Colonic mucosa (tissue), 4 donors: ENCODE data around the gene LPA. TPM values are rescaled to one million over a fixed set of nuclear protein-coding genes. Genes with fewer than 3 reads are reported as not detected.
A peak's percentile ranks its signal among the peaks of the same experiment; 100 is the strongest.

ENCODE experiments used
- DNase-seq: peaks from one replicate; pipeline ENCODE4 v3.0.0-alpha.2; 2020
- H3K27ac ChIP-seq: fragments of 200-600 bp; one replicate; pipeline ENCODE4 v1.8.0; 2021
- H3K27me3 ChIP-seq: fragments of 200-600 bp; one replicate; pipeline ENCODE4 v1.8.0; 2021
- H3K36me3 ChIP-seq: fragments of 200-600 bp; one replicate; pipeline ENCODE4 v1.8.0; 2021
- H3K4me1 ChIP-seq: fragments of 200-600 bp; one replicate; pipeline ENCODE4 v1.8.0; 2021; ENCODE audit warnings: mild to moderate bottlenecking
- H3K4me3 ChIP-seq: fragments of 200-600 bp; one replicate; pipeline ENCODE4 v1.8.0; 2021
- H3K9ac ChIP-seq, 2 donors: one replicate each; pipeline ENCODE4 v1.7.0; 2013; ENCODE audit warnings: control low read depth in 2 of 2, low read depth in 2 of 2, low read length in 2 of 2
- H3K9me3 ChIP-seq: fragments of 200-600 bp; one replicate; pipeline ENCODE4 v1.8.0; 2021
- CTCF ChIP-seq: fragments of 200-600 bp; IDR thresholded peaks from one replicate; pipeline ENCODE4 v1.8.0; 2022; ENCODE audit warnings: antibody characterized with exemption, mild to moderate bottlenecking
- intact Hi-C: fragments of 100-400 bp; cut with DNase I; formaldehyde crosslinking; loops from one replicate; pipeline ENCODE4 v1.14.1; 2022
- total RNA-seq, 2 donors: library from RNA; stranded (reverse); fragmentation: NEBNext Ultra II Directional in 1 of 2; extraction: Animal tissue kit (Norgen Biotek cat#: 25700) in 1 of 2; gene quantifications; one replicate each; pipeline ENCODE4 v1.2.1, GENCODE V29; 2021
- donor health status: healthy.
- donor health status: DM: no; HTN: no; CAD: no.
- donor health status: DM: no; HTN: no; CAD: no.

The LPA gene
- total RNA-seq, 2 donors from 2014 or later: 0.15 TPM; not detected in 1

GRCh38 chr6:160520043-160520904 lies 143.8 kb downstream of the LPA start:
- DNase-seq: peak; percentile 86
- no peak for TF ChIP-seq CTCF
- no peaks in the 10 kb centered on the region for H3K27me3 ChIP-seq
- peak overlapping the region; percentile 58 to 70 for H3K9ac ChIP-seq
- peak overlapping the region; percentile 64 for H3K27ac ChIP-seq
- H3K36me3 ChIP-seq: no peaks in the 10 kb centered on the region
- H3K9me3 ChIP-seq: no peaks in the 10 kb centered on the region
- peak overlapping the region; percentile 59 for H3K4me3 ChIP-seq
- intact Hi-C loops: no loop called here
- H3K4me1 ChIP-seq: no peaks in the 10 kb centered on the region

GRCh38 chr6:160519603-160520042 lies 144.5 kb downstream of the LPA start:
- peak overlapping the region; percentile 59 for H3K4me3 ChIP-seq
- H3K9ac ChIP-seq: peak overlapping the region in 1 of 2 donors; percentile 58
- no peaks in the 10 kb centered on the region for H3K27me3 ChIP-seq
- no peak for DNase-seq
- intact Hi-C loops: no loop called here
- H3K9me3 ChIP-seq: no peaks in the 10 kb centered on the region
- no peaks in the 10 kb centered on the region for H3K4me1 ChIP-seq
- H3K27ac ChIP-seq: no peak overlapping the region
- peak; percentile 90 for TF ChIP-seq CTCF
- H3K36me3 ChIP-seq: no peaks in the 10 kb centered on the region

GRCh38 chr6:160519133-160519532 lies 144.9 kb downstream of the LPA start:
- no peaks in the 10 kb centered on the region for H3K36me3 ChIP-seq
- no peak for DNase-seq
- H3K4me1 ChIP-seq: no peaks in the 10 kb centered on the region
- H3K27ac ChIP-seq: no peak overlapping the region
- no peak overlapping the region for H3K9ac ChIP-seq
- intact Hi-C loops: no loop called here
- no peaks in the 10 kb centered on the region for H3K27me3 ChIP-seq
- no peak for TF ChIP-seq CTCF
- no peaks in the 10 kb centered on the region for H3K9me3 ChIP-seq
- no peak overlapping the region for H3K4me3 ChIP-seq

- DNase-seq: no peak
- intact Hi-C loops: no loop called here
- Histone ChIP-seq H3K4me3 (no peak overlapping the region), H3K27me3 (no peaks in the 10 kb centered on the region), H3K4me1 (no peaks in the 10 kb centered on the region), H3K27ac (no peak overlapping the region), H3K9ac (no peak overlapping the region), H3K36me3 (no peaks in the 10 kb centered on the region), H3K9me3 (no peaks in the 10 kb centered on the region)
- TF ChIP-seq CTCF: no peak
Observed at GRCh38 chr6:160513836-160514235, 150.2 kb downstream of the LPA start.

- no peak for TF ChIP-seq CTCF
- no peak overlapping the region for H3K9ac ChIP-seq
- H3K27ac ChIP-seq: no peak overlapping the region
- no peaks in the 10 kb centered on the region for H3K4me1 ChIP-seq
- no peak overlapping the region for H3K4me3 ChIP-seq
- no peaks in the 10 kb centered on the region for H3K27me3 ChIP-seq
- no peaks in the 10 kb centered on the region for H3K9me3 ChIP-seq
- intact Hi-C loops: no loop called here
- H3K36me3 ChIP-seq: no peaks in the 10 kb centered on the region
- no peak for DNase-seq
Observed at GRCh38 chr6:160510976-160511617, 153.0 kb downstream of the LPA start.
